Left ventricle myocardium inferior (tissue), 1 donor: Measurements from ENCODE around the gene IQCE. TPM values are rescaled to one million over a fixed set of nuclear protein-coding genes. Genes with fewer than 3 reads are reported as not detected.

Source experiments
- DNase-seq: peaks from one replicate; pipeline ENCODE4 v3.0.0-alpha.2; 2020
- H3K27ac ChIP-seq: fragments of 200-600 bp; replicated peaks from 2 replicates; pipeline ENCODE4 v1.8.0; 2021
- H3K27me3 ChIP-seq: fragments of 200-600 bp; 2 replicates; pipeline ENCODE4 v1.8.0; 2021; ENCODE audit warnings: low read depth
- H3K36me3 ChIP-seq: fragments of 200-600 bp; 2 replicates; pipeline ENCODE4 v1.8.0; 2021
- H3K4me1 ChIP-seq: fragments of 200-600 bp; 2 replicates; pipeline ENCODE4 v1.8.0; 2021
- H3K4me3 ChIP-seq: fragments of 200-600 bp; 2 replicates; pipeline ENCODE4 v1.8.0; 2021; ENCODE audit warnings: mild to moderate bottlenecking, moderate library complexity
- H3K9me3 ChIP-seq: fragments of 200-600 bp; replicated peaks from 2 replicates; pipeline ENCODE4 v1.8.0; 2021
- intact Hi-C: fragments of 100-400 bp; cut with micrococcal nuclease; formaldehyde crosslinking; loops from one replicate; pipeline ENCODE4 v1.11.0; 2022
- total RNA-seq: library from RNA; stranded (reverse); fragmentation: NEBNext Ultra II Directional; extraction: Animal tissue kit (Norgen Biotek cat#: 25700); gene quantifications from one replicate; pipeline ENCODE4 v1.2.1, GENCODE V29; 2021
- TF ChIP-seq, protein P1 (sequence below): fragments of 200-600 bp; IDR thresholded peaks from 2 replicates; pipeline ENCODE4 v1.8.0; 2021; ENCODE audit warnings: antibody characterized with exemption, mild to moderate bottlenecking, borderline replicate concordance
- donor health status: DM: no; HTN: yes; CAD: no; lungs with severe emphysema.

Gene IQCE
- total RNA-seq, 1 donor from 2014 or later = 11.5 TPM

DNA sequence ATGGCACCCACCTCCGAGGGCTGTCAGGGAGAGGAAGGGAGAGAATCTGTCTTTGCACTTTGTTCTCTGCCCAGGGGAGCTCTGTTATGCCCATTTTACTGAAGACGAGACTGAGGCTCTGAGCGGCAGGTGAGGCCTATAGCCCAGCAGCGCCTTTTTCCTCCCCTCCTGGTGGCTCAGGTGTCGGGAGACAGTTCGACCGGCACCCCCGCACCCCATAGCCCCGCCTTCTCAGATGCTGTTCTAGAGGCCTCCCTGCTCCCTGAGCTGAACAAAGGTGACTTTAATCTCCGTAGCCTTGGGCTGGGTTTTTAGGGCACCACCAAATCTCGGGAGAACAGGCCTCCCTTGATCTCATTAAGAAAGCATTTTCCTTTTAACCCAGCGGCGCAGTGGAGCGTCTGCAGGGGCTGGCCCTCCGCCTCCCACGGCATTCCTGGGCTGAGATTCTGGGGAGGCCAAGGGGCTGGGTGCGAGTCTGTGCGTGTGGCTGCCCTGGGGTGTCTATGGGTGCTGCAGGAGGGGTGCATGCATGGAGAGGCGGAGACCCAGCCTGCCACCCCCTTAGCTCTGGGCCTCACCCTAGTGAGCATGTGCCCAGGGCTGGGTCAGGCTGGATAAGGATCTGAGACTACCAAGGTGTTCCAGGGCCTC lies 35.9 kb upstream of the IQCE start:
- Histone ChIP-seq H3K27me3 (peaks cover 71% of the 10 kb centered on the region), H3K4me1 (peaks cover 82% of the 10 kb centered on the region), H3K4me3 (peak overlapping the region; percentile 73), H3K9me3 (no peaks in the 10 kb centered on the region), H3K27ac (peak overlapping the region; percentile 91), H3K36me3 (peaks cover 24% of the 10 kb centered on the region)
- DNase-seq = no peak
- TF ChIP-seq, protein P1, sequence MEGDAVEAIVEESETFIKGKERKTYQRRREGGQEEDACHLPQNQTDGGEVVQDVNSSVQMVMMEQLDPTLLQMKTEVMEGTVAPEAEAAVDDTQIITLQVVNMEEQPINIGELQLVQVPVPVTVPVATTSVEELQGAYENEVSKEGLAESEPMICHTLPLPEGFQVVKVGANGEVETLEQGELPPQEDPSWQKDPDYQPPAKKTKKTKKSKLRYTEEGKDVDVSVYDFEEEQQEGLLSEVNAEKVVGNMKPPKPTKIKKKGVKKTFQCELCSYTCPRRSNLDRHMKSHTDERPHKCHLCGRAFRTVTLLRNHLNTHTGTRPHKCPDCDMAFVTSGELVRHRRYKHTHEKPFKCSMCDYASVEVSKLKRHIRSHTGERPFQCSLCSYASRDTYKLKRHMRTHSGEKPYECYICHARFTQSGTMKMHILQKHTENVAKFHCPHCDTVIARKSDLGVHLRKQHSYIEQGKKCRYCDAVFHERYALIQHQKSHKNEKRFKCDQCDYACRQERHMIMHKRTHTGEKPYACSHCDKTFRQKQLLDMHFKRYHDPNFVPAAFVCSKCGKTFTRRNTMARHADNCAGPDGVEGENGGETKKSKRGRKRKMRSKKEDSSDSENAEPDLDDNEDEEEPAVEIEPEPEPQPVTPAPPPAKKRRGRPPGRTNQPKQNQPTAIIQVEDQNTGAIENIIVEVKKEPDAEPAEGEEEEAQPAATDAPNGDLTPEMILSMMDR = no peak
- intact Hi-C loops = no loop called here

DNA sequence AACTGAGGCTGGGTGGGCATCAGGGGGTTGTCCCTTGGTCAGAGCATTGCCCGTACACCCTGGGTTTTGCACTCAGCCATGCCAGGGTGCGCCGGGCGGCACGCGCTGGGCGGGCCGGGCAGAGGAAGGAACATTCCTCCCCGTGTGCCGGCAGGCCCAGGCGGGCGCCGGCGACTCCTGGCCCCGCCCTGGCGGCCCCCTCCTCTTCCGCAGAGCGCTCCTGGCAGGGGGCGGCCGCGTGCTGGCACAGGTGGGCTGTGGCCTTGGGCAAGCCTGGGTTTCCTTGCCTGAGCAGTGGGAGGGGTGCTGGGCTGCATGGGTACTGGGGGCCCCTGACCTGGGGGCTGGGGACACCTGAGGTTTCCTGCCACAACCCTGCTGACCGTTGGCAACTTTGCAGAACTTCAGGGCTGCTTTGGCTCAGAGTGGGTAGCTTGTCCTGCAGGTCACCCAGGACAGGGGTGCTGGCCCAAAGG lies 35.3 kb upstream of the IQCE start:
- no peak for DNase-seq
- Histone ChIP-seq H3K9me3 (no peaks in the 10 kb centered on the region), H3K36me3 (peaks cover 24% of the 10 kb centered on the region), H3K27ac (peak overlapping the region; percentile 91), H3K27me3 (peaks cover 71% of the 10 kb centered on the region), H3K4me3 (peak overlapping the region; percentile 73), H3K4me1 (peaks cover 82% of the 10 kb centered on the region)
- intact Hi-C loops = no loop called here
- TF ChIP-seq, protein P1 = no peak

DNA sequence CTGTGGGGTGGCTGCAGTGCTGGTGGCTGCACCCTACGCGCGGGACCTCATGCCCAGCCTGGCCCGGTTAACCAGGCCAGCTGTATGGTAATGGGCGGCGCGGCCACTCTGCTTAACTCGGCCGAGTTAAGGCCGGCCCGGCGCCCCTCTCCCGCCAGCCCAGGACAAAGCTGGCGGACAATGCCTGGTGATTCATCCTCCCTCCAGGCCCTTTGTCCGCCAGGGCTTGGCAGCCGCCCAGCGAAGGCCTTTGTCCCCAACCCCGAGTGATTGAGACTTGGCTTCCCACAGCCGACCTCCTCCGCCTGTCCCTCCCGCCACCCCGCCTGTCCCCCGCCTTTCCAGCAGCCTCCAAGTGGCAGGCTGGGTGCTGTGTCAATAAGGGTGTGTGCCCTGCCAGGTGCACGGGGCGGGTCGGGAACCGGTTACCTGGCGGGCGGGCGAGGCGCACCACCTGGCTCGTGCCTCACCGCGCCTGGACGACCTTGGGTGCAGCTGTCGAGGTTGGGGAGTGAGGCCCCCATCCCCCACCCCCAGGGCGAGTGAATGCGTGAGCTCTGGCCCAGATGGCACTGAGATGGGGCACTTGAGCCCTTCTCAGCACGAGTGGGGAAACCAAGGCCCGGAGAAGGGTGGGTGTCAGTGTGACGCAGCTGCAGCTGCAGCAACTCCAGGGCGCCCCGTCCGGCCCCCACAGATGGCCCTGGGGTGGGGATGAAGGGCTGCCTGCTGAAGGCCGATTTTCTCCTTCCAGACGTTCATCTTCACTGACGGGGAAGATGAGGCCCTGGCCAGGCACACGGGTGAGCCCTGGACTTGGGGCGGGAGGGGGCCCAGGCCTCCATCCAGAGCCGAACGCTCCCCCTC lies 34.6 kb upstream of the IQCE start:
- Histone ChIP-seq H3K27me3 (peaks cover 71% of the 10 kb centered on the region), H3K27ac (peak overlapping the region; percentile 91), H3K4me1 (peaks cover 82% of the 10 kb centered on the region), H3K4me3 (peak overlapping the region; percentile 73), H3K36me3 (peaks cover 24% of the 10 kb centered on the region), H3K9me3 (no peaks in the 10 kb centered on the region)
- TF ChIP-seq, protein P1 = no peak
- peak; percentile 84 for DNase-seq
- intact Hi-C loops = no loop called here

DNA sequence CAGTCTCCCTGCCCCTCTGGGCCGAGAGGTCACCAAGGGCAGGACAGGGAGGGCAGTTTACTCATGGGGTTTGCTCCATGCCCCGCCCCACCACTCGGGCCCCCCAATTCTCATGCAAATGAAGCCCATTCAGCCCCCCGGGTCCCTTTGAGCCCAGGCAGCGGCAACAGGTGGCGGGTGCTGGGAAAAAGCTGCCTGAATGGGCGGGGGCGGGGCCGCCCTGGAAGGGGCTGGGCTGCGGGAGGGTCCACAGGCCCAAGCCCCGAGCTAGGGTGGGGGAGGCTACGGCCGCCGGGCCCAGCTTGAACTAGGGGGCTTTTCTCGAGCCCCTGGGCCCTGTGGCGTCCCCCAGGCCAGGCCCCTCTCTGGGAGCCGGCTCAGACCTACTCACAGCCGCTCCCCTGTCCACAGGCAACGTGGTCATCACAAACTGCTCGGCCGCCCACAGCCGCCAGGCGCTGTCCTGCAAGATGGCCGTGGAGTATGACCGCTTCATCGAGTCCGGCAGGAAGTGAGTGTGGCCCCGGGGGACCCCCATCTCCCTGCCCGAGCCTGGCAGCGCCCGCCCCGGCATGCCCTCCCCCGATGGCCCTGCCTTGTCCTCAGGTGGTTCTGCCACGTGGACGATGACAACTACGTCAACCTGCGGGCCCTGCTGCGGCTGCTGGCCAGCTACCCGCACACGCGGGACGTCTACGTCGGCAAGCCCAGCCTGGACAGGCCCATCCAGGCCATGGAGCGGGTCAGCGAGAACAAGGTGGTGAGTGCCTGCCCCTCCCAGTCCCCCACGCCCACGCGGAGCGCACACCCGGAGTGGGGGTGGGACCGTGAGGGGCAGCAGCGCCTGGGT lies 33.7 kb upstream of the IQCE start:
- intact Hi-C loops = no loop called here

More for the DNA sequence above, 33.7 kb upstream of the IQCE start:
- peaks cover 71% of the 10 kb centered on the region for H3K27me3 ChIP-seq
- TF ChIP-seq, protein P1 = no peak
- H3K9me3 ChIP-seq = no peaks in the 10 kb centered on the region
- DNase-seq = no peak
- H3K4me1 ChIP-seq = peaks cover 88% of the 10 kb centered on the region
- H3K27ac ChIP-seq = peak overlapping the region; percentile 91
- peaks cover 24% of the 10 kb centered on the region for H3K36me3 ChIP-seq
- peak overlapping the region; percentile 73 for H3K4me3 ChIP-seq
